ENCODE data around the gene PTGIS.

PTGIS gene

GRCh38 chr20:49595811-49596561, 28.0 kb upstream of the PTGIS start:
- no peak for DNase-seq (ENCODE audit: low read depth)

GRCh38 chr20:49595346-49595745, 27.4 kb upstream of the PTGIS start:
- no peak for DNase-seq (ENCODE audit: low read depth)

GRCh38 chr20:49594931-49595315, 27.0 kb upstream of the PTGIS start:
- DNase-seq (ENCODE audit: low read depth), result no peak

GRCh38 chr20:49594143-49594930, 26.4 kb upstream of the PTGIS start:
- DNase-seq (ENCODE audit: low read depth), result peak; percentile 75

- no peak for DNase-seq (ENCODE audit: low read depth)
Measured at GRCh38 chr20:49593466-49594142, 25.7 kb upstream of the PTGIS start.

- DNase-seq (ENCODE audit: low read depth), result no peak
Measured at GRCh38 chr20:49592120-49592519, 24.2 kb upstream of the PTGIS start.

- no peak for DNase-seq (ENCODE audit: low read depth)
Measured at GRCh38 chr20:49591217-49591865, 23.4 kb upstream of the PTGIS start.

- no peak for DNase-seq (ENCODE audit: low read depth)
Measured at GRCh38 chr20:49590163-49591017, 22.5 kb upstream of the PTGIS start.

GRCh38 chr20:49589747-49590146, 21.8 kb upstream of the PTGIS start:
- no peak for DNase-seq (ENCODE audit: low read depth)

GRCh38 chr20:49587111-49587570, 19.2 kb upstream of the PTGIS start:
- peak; percentile 40 for DNase-seq (ENCODE audit: low read depth)

GRCh38 chr20:49585585-49586245, 17.8 kb upstream of the PTGIS start:
- DNase-seq (ENCODE audit: low read depth), result no peak

GRCh38 chr20:49584418-49585382, 16.8 kb upstream of the PTGIS start:
- DNase-seq (ENCODE audit: low read depth), result no peak

- no peak for DNase-seq (ENCODE audit: low read depth)
Measured at GRCh38 chr20:49583669-49584417, 15.9 kb upstream of the PTGIS start.

- no peak for DNase-seq (ENCODE audit: low read depth)
Measured at GRCh38 chr20:49583343-49583668, 15.4 kb upstream of the PTGIS start.

GRCh38 chr20:49582413-49583334, 14.7 kb upstream of the PTGIS start:
- no peak for DNase-seq (ENCODE audit: low read depth)

GRCh38 chr20:49581482-49581881, 13.5 kb upstream of the PTGIS start:
- DNase-seq (ENCODE audit: low read depth), result no peak

GRCh38 chr20:49580813-49581174, 12.9 kb upstream of the PTGIS start:
- DNase-seq (ENCODE audit: low read depth), result no peak

Measured in GM04504 (cell line).